Body of pancreas (tissue), 4 donors: Measurements from ENCODE around the gene JPH2. TPM values are rescaled to one million over a fixed set of nuclear protein-coding genes. Genes with fewer than 3 reads are reported as not detected.

Experiments used
- ATAC-seq: fragments of 150-250 bp; one replicate; pipeline ENCODE4 v1.9.1; 2016
- DNase-seq, 4 donors: peaks; one replicate each; pipeline ENCODE4 v3.0.0-alpha.2; 2019
- H3K27ac ChIP-seq, 4 donors: fragments of 200-600 bp; sonication (generic); 1 replicate in 3 of 4; 2 replicates in 1 of 4; pipeline versions ENCODE4 v1.5.1 to v1.6.1; 2016 to 2019; ENCODE audit warnings: mild to moderate bottlenecking in 1 of 4, mixed read lengths in 1 of 4, moderate library complexity in 1 of 4
- H3K27me3 ChIP-seq, 2 donors: fragments of 200-600 bp; sonication (generic); one replicate each; pipeline ENCODE4 v1.6.0; 2016; ENCODE audit warnings: mild to moderate bottlenecking in 1 of 2
- H3K36me3 ChIP-seq, 2 donors: fragments of 200-600 bp; sonication (generic); replicated peaks in 1 of 2; 2 replicates each; pipeline ENCODE4 v1.5.1; 2016; ENCODE audit warnings: low read depth in 2 of 2; ENCODE audit not compliant: insufficient read depth in 1 of 2
- H3K4me1 ChIP-seq: fragments of 200-600 bp; sonication (generic); one replicate; pipeline ENCODE4 v1.6.0; 2016
- H3K4me3 ChIP-seq, 2 donors: fragments of 200-600 bp; sonication (generic); 1 replicate in 1 of 2; 2 replicates in 1 of 2; pipeline ENCODE4 v1.5.1; 2016 to 2019
- H3K9me3 ChIP-seq, 3 donors: fragments of 200-600 bp; sonication (generic); 1 replicate in 2 of 3; 2 replicates in 1 of 3; pipeline ENCODE4 v1.5.1; 2016
- POLR2A ChIP-seq, 3 donors: fragments of 450-650 bp; IDR thresholded peaks; one replicate each; pipeline ENCODE4 v1.6.1; 2016; ENCODE audit warnings: antibody characterized with exemption in 3 of 3, mild to moderate bottlenecking in 2 of 3
- WGBS, 2 donors: methylation state at CpG; one replicate each; pipeline ENCODE4 v1.1.5; 2017; 5-methylcytosine and 5-hydroxymethylcytosine counted together
- intact Hi-C: fragments of 100-400 bp; cut with DNase I; formaldehyde crosslinking; loops from one replicate; pipeline ENCODE4 v1.15.1; 2023
- total RNA-seq, 2 donors: library from RNA; depleted of rRNA; stranded (reverse); fragments of >200 nt; gene quantifications; one replicate each; pipeline ENCODE4 v1.1.0, GENCODE V29; 2016
- TF ChIP-seq, protein P1 (sequence below), 7 experiments: fragments of 450-650 bp in 4 of 7; fragments of 200-600 bp in 3 of 7; sonication (generic) in 3 of 7; IDR thresholded peaks; one replicate each; pipeline ENCODE4 v1.5.1; 2016 to 2019; ENCODE audit warnings: antibody characterized with exemption in 7 of 7

JPH2 gene
- total RNA-seq, 2 donors from 2014 or later = 1.6 to 2.1 TPM

DNA sequence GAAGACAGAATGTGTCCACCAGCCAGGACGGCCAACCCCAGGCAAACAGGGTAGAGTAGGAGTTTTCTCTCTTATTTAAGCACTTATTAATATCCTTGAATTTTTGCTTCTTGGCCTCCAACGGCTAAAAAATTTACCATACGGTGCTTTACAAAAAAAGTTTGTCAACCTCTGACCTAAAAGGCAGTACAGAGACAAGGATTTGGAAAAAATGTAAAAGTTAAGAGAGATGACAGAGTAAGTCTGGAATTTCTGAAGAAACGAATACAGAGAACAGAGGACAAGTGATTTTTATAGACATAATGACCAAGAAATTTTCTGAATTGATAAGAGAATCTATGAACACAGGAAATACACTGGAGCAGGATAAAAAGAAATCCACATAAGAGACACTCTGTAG, 13.4 kb upstream of the JPH2 start:
- no peak for TF ChIP-seq POLR2A (IDR thresholded peaks at IDR 0.05)
- TF ChIP-seq, protein P1, sequence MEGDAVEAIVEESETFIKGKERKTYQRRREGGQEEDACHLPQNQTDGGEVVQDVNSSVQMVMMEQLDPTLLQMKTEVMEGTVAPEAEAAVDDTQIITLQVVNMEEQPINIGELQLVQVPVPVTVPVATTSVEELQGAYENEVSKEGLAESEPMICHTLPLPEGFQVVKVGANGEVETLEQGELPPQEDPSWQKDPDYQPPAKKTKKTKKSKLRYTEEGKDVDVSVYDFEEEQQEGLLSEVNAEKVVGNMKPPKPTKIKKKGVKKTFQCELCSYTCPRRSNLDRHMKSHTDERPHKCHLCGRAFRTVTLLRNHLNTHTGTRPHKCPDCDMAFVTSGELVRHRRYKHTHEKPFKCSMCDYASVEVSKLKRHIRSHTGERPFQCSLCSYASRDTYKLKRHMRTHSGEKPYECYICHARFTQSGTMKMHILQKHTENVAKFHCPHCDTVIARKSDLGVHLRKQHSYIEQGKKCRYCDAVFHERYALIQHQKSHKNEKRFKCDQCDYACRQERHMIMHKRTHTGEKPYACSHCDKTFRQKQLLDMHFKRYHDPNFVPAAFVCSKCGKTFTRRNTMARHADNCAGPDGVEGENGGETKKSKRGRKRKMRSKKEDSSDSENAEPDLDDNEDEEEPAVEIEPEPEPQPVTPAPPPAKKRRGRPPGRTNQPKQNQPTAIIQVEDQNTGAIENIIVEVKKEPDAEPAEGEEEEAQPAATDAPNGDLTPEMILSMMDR (IDR thresholded peaks at IDR 0.05) = no peak
- Histone ChIP-seq H3K27ac (no peak overlapping the region), H3K36me3 (peaks cover 5 to 36% of the 10 kb centered on the region in 2 donors), H3K9me3 (no peaks in the 10 kb centered on the region), H3K27me3 (no peaks in the 10 kb centered on the region), H3K4me3 (no peak overlapping the region), H3K4me1 (peaks cover 21% of the 10 kb centered on the region)
- intact Hi-C loops = no loop called here
- ATAC-seq (no peak), DNase-seq (no peak)
- WGBS, 2 donors = 75 to 84% methylated on average over 4 of the region's 4 CpGs

DNA sequence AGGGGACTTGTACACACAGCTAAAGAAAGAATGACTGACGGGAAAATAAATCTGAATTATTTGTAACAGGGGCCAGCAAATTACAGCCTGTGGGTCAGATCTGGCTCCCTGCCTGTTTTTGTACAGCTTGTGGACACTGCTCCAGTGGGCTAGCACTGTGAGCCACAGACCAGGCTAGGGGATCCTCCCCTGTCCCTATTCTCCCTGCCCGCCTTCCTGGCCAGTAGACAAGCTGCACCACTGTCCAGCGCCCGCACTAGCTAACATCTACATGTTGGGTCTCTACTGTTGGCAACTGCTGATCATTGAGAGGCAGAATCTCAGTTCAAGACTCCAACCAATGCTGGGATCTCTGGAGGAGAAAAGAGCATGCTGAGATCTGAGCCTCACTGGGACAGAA, 12.9 kb upstream of the JPH2 start:
- Histone ChIP-seq H3K27ac (no peak overlapping the region), H3K4me3 (no peak overlapping the region), H3K9me3 (no peaks in the 10 kb centered on the region), H3K36me3 (peaks cover 5 to 35% of the 10 kb centered on the region in 2 donors), H3K27me3 (no peaks in the 10 kb centered on the region), H3K4me1 (peaks cover 18% of the 10 kb centered on the region)
- intact Hi-C loops = no loop called here
- DNase-seq (no peak), ATAC-seq (no peak)
- TF ChIP-seq POLR2A (IDR thresholded peaks at IDR 0.05) = no peak
- TF ChIP-seq, protein P1 (IDR thresholded peaks at IDR 0.05) = no peak
- 90 to 94% methylated on average over 1 to 4 of the region's 4 CpGs for WGBS, 2 donors

DNA sequence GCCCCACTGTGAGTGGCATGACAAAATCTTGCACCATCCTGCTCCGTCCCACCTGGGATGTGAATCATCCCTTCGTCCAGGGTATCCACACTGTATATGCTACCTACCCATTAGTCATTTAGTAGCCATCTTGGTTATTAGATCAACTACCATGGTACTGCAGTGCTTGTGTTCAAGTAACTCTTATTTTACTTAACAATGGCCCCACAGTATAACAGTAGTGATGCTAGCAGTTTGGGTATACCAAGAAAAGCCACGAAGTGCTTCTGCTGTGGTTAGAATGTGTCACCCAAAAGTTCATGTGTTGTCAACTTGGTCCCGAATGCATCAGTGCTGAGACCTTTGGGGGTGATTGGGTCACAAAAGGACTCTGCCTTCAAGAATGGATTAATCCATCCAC, 11.9 kb upstream of the JPH2 start:
- peaks cover 5 to 35% of the 10 kb centered on the region in 2 donors for H3K36me3 ChIP-seq
- TF ChIP-seq, protein P1 (IDR thresholded peaks at IDR 0.05) = no peak
- no peak for TF ChIP-seq POLR2A (IDR thresholded peaks at IDR 0.05)
- intact Hi-C loops = no loop called here
- peaks cover 10% of the 10 kb centered on the region for H3K4me1 ChIP-seq
- DNase-seq (no peak), ATAC-seq (no peak)
- WGBS, 2 donors = 88 to 97% methylated on average over 4 of the region's 4 CpGs
- no peaks in the 10 kb centered on the region for H3K9me3 ChIP-seq
- no peaks in the 10 kb centered on the region for H3K27me3 ChIP-seq
- H3K4me3 ChIP-seq = no peak overlapping the region
- H3K27ac ChIP-seq = no peak overlapping the region

DNA sequence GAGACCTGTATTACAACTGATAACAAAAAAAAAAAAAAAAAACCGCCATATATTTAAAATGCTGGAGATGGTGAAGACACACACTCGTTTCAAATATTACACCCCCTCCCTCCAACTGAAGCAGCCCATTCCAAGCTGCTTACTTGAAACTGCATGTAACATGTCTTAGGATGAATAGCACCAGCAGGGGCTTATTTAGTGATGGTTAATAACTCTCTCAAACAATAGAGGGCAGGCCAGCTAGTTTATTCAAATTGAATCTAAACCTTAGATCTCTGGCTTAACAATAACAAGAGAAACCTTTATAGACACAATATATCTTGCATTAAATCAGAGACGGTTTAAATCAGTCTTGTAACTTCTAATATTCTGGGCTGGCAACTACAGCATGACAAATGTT, 9.3 kb upstream of the JPH2 start:
- ATAC-seq (no peak), DNase-seq (no peak)
- no peak overlapping the region for H3K27ac ChIP-seq

DNA sequence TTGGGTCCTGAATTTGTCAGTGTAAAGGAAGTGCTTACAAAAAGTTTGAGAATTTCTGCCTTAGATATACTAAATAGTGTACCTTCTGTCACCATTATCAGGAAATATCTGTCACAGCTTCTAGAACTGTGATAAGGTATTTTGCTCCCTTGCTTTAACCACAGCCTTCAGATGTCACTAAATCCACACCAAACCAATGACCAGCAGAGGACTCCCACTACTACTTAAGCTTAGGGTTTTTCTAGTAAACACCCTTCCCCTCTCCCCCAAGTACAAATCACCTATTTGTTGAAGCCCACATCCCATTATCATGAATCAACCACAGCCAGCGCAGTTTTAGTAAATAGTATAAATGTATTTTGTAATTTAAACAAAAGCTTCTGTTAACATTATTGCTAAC, 8.6 kb upstream of the JPH2 start:
- no peaks in the 10 kb centered on the region for H3K9me3 ChIP-seq
- H3K27me3 ChIP-seq = no peaks in the 10 kb centered on the region
- intact Hi-C loops = no loop called here
- peaks cover 5 to 21% of the 10 kb centered on the region in 2 donors for H3K36me3 ChIP-seq
- H3K27ac ChIP-seq = no peak overlapping the region
- no peak for DNase-seq
- H3K4me3 ChIP-seq = no peak overlapping the region
- no peak for TF ChIP-seq POLR2A (IDR thresholded peaks at IDR 0.05)
- TF ChIP-seq, protein P1 (IDR thresholded peaks at IDR 0.05) = no peak
- no peak for ATAC-seq
- WGBS, 2 donors = 85% methylated on average over 1 of the region's 1 CpG
- H3K4me1 ChIP-seq = no peaks in the 10 kb centered on the region

More for the DNA sequence above, 9.3 kb upstream of the JPH2 start:
- intact Hi-C loops = no loop called here
- H3K27me3 ChIP-seq = no peaks in the 10 kb centered on the region
- no peaks in the 10 kb centered on the region for H3K9me3 ChIP-seq
- H3K4me1 ChIP-seq = no peaks in the 10 kb centered on the region
- 63 to 75% methylated on average over 3 of the region's 3 CpGs for WGBS, 2 donors
- no peak overlapping the region for H3K4me3 ChIP-seq
- TF ChIP-seq POLR2A (IDR thresholded peaks at IDR 0.05) = no peak
- TF ChIP-seq, protein P1 (IDR thresholded peaks at IDR 0.05) = no peak
- peaks cover 5 to 28% of the 10 kb centered on the region in 2 donors for H3K36me3 ChIP-seq
